Measurements from ENCODE around the gene GYS2. TPM values are rescaled to one million over a fixed set of nuclear protein-coding genes. Genes with fewer than 3 reads are reported as not detected.

Gene GYS2
- total RNA-seq (under 1 TPM in 1 of 2 experiments, not detected in 1; 0.22 TPM), total RNA-seq (0 to 0.21 (median 0) reads per million in 172 experiments)
- not detected for polyA plus RNA-seq (2013, experiment 1 of 2)
- 0.03 TPM for polyA plus RNA-seq (2013, experiment 2 of 2)

GRCh38 chr12:21604245-21605101 is at the start of gene GYS2:
Gene GYS2, minus strand, starts transcription at chr12:21604847. Its CDS starts 255 bp downstream, at chr12:21604592.
- Mint-ChIP-seq H3K4me3 (no peak within 1 kb of the TSS), H3K27me3 (no peaks in the 10 kb centered on the region), H3K27ac (no peak within 1 kb of the TSS), H3K4me1 (ENCODE audit: low read depth) (no peaks in the 10 kb centered on the region), H3K9me3 (no peaks in the 10 kb centered on the region), H3K36me3 (ENCODE audit: low read depth) (no peaks in the 10 kb centered on the region)
- ChIA-PET POLR2A (no interaction called here), CTCF (interaction anchor here (1.7 kb wide), 1 partner anchor 74 kb away, joined by 5 read pairs; no protein-coding TSS in a partner anchor)
- no peaks in the 10 kb centered on the region for H3K36me3 ChIP-seq (ENCODE audit: insufficient read depth, low read length)
- no peak within 1 kb of the TSS for H3K27ac ChIP-seq (ENCODE audit: low read depth in 1 of 2, low read length in 2 of 2)
- TF ChIP-seq, protein P1, sequence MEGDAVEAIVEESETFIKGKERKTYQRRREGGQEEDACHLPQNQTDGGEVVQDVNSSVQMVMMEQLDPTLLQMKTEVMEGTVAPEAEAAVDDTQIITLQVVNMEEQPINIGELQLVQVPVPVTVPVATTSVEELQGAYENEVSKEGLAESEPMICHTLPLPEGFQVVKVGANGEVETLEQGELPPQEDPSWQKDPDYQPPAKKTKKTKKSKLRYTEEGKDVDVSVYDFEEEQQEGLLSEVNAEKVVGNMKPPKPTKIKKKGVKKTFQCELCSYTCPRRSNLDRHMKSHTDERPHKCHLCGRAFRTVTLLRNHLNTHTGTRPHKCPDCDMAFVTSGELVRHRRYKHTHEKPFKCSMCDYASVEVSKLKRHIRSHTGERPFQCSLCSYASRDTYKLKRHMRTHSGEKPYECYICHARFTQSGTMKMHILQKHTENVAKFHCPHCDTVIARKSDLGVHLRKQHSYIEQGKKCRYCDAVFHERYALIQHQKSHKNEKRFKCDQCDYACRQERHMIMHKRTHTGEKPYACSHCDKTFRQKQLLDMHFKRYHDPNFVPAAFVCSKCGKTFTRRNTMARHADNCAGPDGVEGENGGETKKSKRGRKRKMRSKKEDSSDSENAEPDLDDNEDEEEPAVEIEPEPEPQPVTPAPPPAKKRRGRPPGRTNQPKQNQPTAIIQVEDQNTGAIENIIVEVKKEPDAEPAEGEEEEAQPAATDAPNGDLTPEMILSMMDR (IDR thresholded peaks at IDR 0.05) = no peak
- ATAC-seq (ENCODE audit: poor library complexity) (no peak), DNase-seq (no peak)
- H3K27me3 ChIP-seq (ENCODE audit: control insufficient read depth in 1 of 2, insufficient read depth in 2 of 2, low read length in 2 of 2) = no peaks in the 10 kb centered on the region
- no peak within 1 kb of the TSS for H3K4me3 ChIP-seq (ENCODE audit: low read length)
- no peaks in the 10 kb centered on the region for H3K9me3 ChIP-seq (ENCODE audit: control insufficient read depth in 1 of 2, insufficient read depth in 1 of 2, low read length in 2 of 2)
- H3K4me1 ChIP-seq (ENCODE audit: insufficient read depth, low read length) = peaks cover 3% of the 10 kb centered on the region
- intact Hi-C loops (cut with DNase I, micrococcal nuclease) = loop anchor here (5.0 to 10.0 kb wide), 6 partner anchors 38 to 840 kb away; partner anchors contain the start of genes CMAS (in 1 of the 2), GOLT1B (in 1 of the 2) and RECQL (in 1 of the 2)

DNA sequence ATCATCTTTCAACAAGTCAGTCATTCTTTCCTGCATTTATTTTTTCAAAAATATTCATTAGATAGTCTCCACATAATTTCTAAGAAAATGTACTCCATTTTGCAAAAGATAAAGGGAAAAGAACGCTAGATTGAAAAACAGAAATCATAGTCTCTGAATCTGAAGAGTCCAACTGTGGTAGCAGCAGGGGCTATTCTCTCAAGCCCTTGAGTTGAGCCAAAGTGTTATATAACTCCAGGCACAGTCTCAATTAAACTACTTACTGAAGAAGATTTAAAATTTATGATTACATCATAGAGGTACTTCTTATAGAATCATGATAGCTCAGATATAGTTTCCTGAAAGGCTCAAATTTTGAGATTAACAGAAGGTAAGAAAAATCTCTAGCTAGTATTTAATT is 47.2 kb upstream of the GYS2 start:
- intact Hi-C loops (cut with DNase I, micrococcal nuclease) = loop anchor here in 1 of 2 experiments (2.0 kb wide), 2 partner anchors 17 to 25 kb away; no protein-coding TSS in a partner anchor
- H3K27me3 Mint-ChIP-seq = no peaks in the 10 kb centered on the region
- H3K4me3 ChIP-seq (ENCODE audit: low read length) = no peak overlapping the region
- H3K27ac ChIP-seq (ENCODE audit: low read depth in 1 of 2, low read length in 2 of 2) = no peak overlapping the region
- peaks cover 99% of the 10 kb centered on the region for H3K36me3 Mint-ChIP-seq (ENCODE audit: low read depth)
- peak overlapping the region; percentile 28 for H3K27ac Mint-ChIP-seq
- no peaks in the 10 kb centered on the region for H3K9me3 ChIP-seq (ENCODE audit: control insufficient read depth in 1 of 2, insufficient read depth in 1 of 2, low read length in 2 of 2)
- no peaks in the 10 kb centered on the region for H3K9me3 Mint-ChIP-seq
- H3K4me1 ChIP-seq (ENCODE audit: insufficient read depth, low read length) = peaks cover 31% of the 10 kb centered on the region
- TF ChIP-seq, protein P1 (IDR thresholded peaks at IDR 0.05) = no peak
- no peaks in the 10 kb centered on the region for H3K27me3 ChIP-seq (ENCODE audit: control insufficient read depth in 1 of 2, insufficient read depth in 2 of 2, low read length in 2 of 2)
- CTCF ChIA-PET = interaction anchor here (2.0 kb wide), 1 partner anchor 29 kb away, joined by 7 read pairs; no protein-coding TSS in a partner anchor
- POLR2A ChIA-PET = interaction anchor here (1.0 to 3.4 kb wide), 6 partner anchors 9 to 150 kb away, joined by 4 to 29 read pairs (median 9); partner anchors contain the start of genes GOLT1B and RECQL
- ATAC-seq (ENCODE audit: poor library complexity) = no peak
- H3K4me1 Mint-ChIP-seq (ENCODE audit: low read depth) = peaks cover 100% of the 10 kb centered on the region
- DNase-seq = no peak
- peaks cover 78% of the 10 kb centered on the region for H3K36me3 ChIP-seq (ENCODE audit: insufficient read depth, low read length)
- H3K4me3 Mint-ChIP-seq = peak overlapping the region; percentile 31

GRCh38 chr12:21650997-21651396 is 46.4 kb upstream of the GYS2 start:
- CTCF ChIA-PET = interaction anchor here (2.0 kb wide), 1 partner anchor 29 kb away, joined by 7 read pairs; no protein-coding TSS in a partner anchor
- H3K27me3 Mint-ChIP-seq = no peaks in the 10 kb centered on the region
- peaks cover 97% of the 10 kb centered on the region for H3K4me1 Mint-ChIP-seq (ENCODE audit: low read depth)
- peaks cover 99% of the 10 kb centered on the region for H3K36me3 Mint-ChIP-seq (ENCODE audit: low read depth)
- no peak overlapping the region for H3K4me3 ChIP-seq (ENCODE audit: low read length)
- ATAC-seq (ENCODE audit: poor library complexity) = no peak
- TF ChIP-seq, protein P1 (IDR thresholded peaks at IDR 0.05) = no peak
- H3K36me3 ChIP-seq (ENCODE audit: insufficient read depth, low read length) = peaks cover 86% of the 10 kb centered on the region
- no peaks in the 10 kb centered on the region for H3K27me3 ChIP-seq (ENCODE audit: control insufficient read depth in 1 of 2, insufficient read depth in 2 of 2, low read length in 2 of 2)
- no peak for DNase-seq
- no peak overlapping the region for H3K27ac ChIP-seq (ENCODE audit: low read depth in 1 of 2, low read length in 2 of 2)
- H3K4me1 ChIP-seq (ENCODE audit: insufficient read depth, low read length) = peaks cover 31% of the 10 kb centered on the region
- POLR2A ChIA-PET = interaction anchor here (2.0 to 3.4 kb wide), 3 partner anchors 8 to 29 kb away, joined by 7 to 29 read pairs (median 20); no protein-coding TSS in a partner anchor
- peak overlapping the region; percentile 9 for H3K4me3 Mint-ChIP-seq
- H3K27ac Mint-ChIP-seq = peak overlapping the region; percentile 28
- intact Hi-C loops (cut with DNase I, micrococcal nuclease) = loop anchor here in 1 of 2 experiments (2.0 kb wide), 1 partner anchor 16 kb away; no protein-coding TSS in a partner anchor
- H3K9me3 ChIP-seq (ENCODE audit: control insufficient read depth in 1 of 2, insufficient read depth in 1 of 2, low read length in 2 of 2) = no peaks in the 10 kb centered on the region
- no peaks in the 10 kb centered on the region for H3K9me3 Mint-ChIP-seq

All from CD4-positive, alpha-beta T cell (primary cell).